K562 (cell line): Measurements from ENCODE around the gene AK5. TPM values are rescaled to one million over a fixed set of nuclear protein-coding genes. Genes with fewer than 3 reads are reported as not detected.

ENCODE experiments used
- ATAC-seq: fragments of 200-7000 bp; cut with Tn5 transposase; 3 replicates; pipeline ENCODE4 v1.9.1; 2020; ENCODE audit warnings: moderate library complexity
- BruUV-seq: library from RNA; stranded (reverse); fragments of 400-500 nt; replicated peaks from 2 replicates; lab custom pipeline; 2021; lab: Mats Ljungman, UMichigan
- CTCF ChIA-PET: fragments of 300-600 bp; formaldehyde crosslinking; extraction: SDS; loops from one replicate; lab custom pipeline; 2021; ENCODE audit warnings: low intra/inter-chr PET ratio; lab: Yijun Ruan, JAX
- POLR2A ChIA-PET: fragments of 300-600, 350-650 bp; sonication (Branson Sonifier 250); formaldehyde crosslinking; extraction: SDS; loops from one replicate; lab custom pipeline; 2021; ENCODE audit warnings: antibody characterized with exemption, inconsistent platforms; lab: Yijun Ruan, JAX
- DNase-seq, 4 experiments: peaks; one replicate each; pipeline versions ENCODE4 v3.0.0 to v3.0.0-alpha.2; 2011 to 2018; ENCODE audit warnings: low spot score in 3 of 4, mixed read lengths in 3 of 4; ENCODE audit errors: extremely low read depth in 1 of 4
- FAIRE-seq: peaks from 2 replicates; lab custom pipeline; 2011; peaks lifted over from hg19 to GRCh38; lab: Jason Lieb, UNC
- H2AFZ ChIP-seq: 2 replicates; pipeline ENCODE4 v1.6.0; 2011; ENCODE audit warnings: low read depth, low read length, control low read depth, inconsistent platforms
- H3K27ac ChIP-seq: fragments of 200-600 bp; 3 replicates; pipeline ENCODE4 v1.8.0; 2011; ENCODE audit warnings: low read depth, mild to moderate bottlenecking, control low read depth, inconsistent platforms, low read length, moderate library complexity, mixed read lengths; ENCODE audit errors: extremely low read depth
- H3K27me3 ChIP-seq, 2 experiments: fragments of 300-600 bp in 1 of 2; 2 replicates in 1 of 2; 3 replicates in 1 of 2; pipeline versions ENCODE4 v1.6.0 to v1.8.0; 2011; ENCODE audit warnings: inconsistent platforms in 2 of 2, low read length in 2 of 2, mild to moderate bottlenecking in 1 of 2, mixed read lengths in 1 of 2, moderate library complexity in 1 of 2; ENCODE audit not compliant: control insufficient read depth in 2 of 2, insufficient read depth in 2 of 2
- H3K36me3 ChIP-seq: fragments of 300-600 bp; 3 replicates; pipeline ENCODE4 v1.8.0; 2011; ENCODE audit warnings: mild to moderate bottlenecking, low read length, inconsistent platforms; ENCODE audit not compliant: control insufficient read depth, insufficient read depth
- H3K4me1 ChIP-seq, 2 experiments: fragments of 200-600 bp in 1 of 2; replicated peaks in 1 of 2; 2 replicates in 1 of 2; 3 replicates in 1 of 2; pipeline versions ENCODE4 v1.5.1 to v1.8.0; 2011; ENCODE audit warnings: inconsistent platforms in 2 of 2, low read length in 2 of 2, mild to moderate bottlenecking in 1 of 2, mixed read lengths in 1 of 2, moderate library complexity in 1 of 2; ENCODE audit not compliant: control insufficient read depth in 2 of 2, insufficient read depth in 2 of 2
- H3K4me2 ChIP-seq: 2 replicates; pipeline ENCODE4 v1.6.1; 2011; ENCODE audit warnings: low read length, control low read depth, inconsistent platforms, mixed read lengths; ENCODE audit not compliant: insufficient read depth
- H3K4me3 ChIP-seq: fragments of 200-600 bp; sonication (generic), shearing (Covaris generic); 2 replicates; pipeline ENCODE4 v1.5.1; 2016; ENCODE audit warnings: control low read depth, inconsistent platforms
- H3K79me2 ChIP-seq: fragments of 200-600 bp; 3 replicates; pipeline ENCODE4 v1.8.0; 2011; ENCODE audit warnings: low read length, inconsistent platforms; ENCODE audit not compliant: control insufficient read depth, insufficient read depth
- H3K9ac ChIP-seq, 2 experiments: 2 replicates each; pipeline versions ENCODE4 v1.6.0 to v1.6.1; 2011; ENCODE audit warnings: low read depth in 2 of 2, low read length in 2 of 2, control low read depth in 1 of 2, inconsistent platforms in 1 of 2, mild to moderate bottlenecking in 1 of 2, mixed read lengths in 1 of 2; ENCODE audit not compliant: insufficient read depth in 1 of 2
- H3K9me1 ChIP-seq: one replicate; pipeline ENCODE4 v1.6.0; 2011; ENCODE audit warnings: inconsistent platforms, mild to moderate bottlenecking, low read length, moderate library complexity; ENCODE audit not compliant: control insufficient read depth, insufficient read depth
- H3K9me3 ChIP-seq: replicated peaks from 2 replicates; pipeline ENCODE4 v1.5.1; 2011; ENCODE audit warnings: low read depth, low read length, inconsistent platforms; ENCODE audit not compliant: control insufficient read depth, insufficient read depth
- H4K20me1 ChIP-seq: replicated peaks from 2 replicates; pipeline ENCODE4 v1.6.1; 2011; ENCODE audit warnings: low read length, inconsistent platforms, mixed read lengths; ENCODE audit not compliant: control insufficient read depth, insufficient read depth
- DIDO1 ChIP-seq: fragments of 450-650 bp; IDR thresholded peaks from 2 replicates; pipeline ENCODE4 v1.6.1; 2016; ENCODE audit warnings: low read depth, missing biosample characterization, missing genetic modification characterization
- NFATC3 ChIP-seq: fragments of 450-650 bp; IDR thresholded peaks from 2 replicates; pipeline ENCODE4 v1.6.1; 2017; ENCODE audit warnings: mild to moderate bottlenecking
- RBM25 ChIP-seq: fragments of 200-400 bp; formaldehyde crosslinking; IDR thresholded peaks from 2 replicates; pipeline ENCODE4 v1.6.1; 2018; ENCODE audit warnings: low read length, low read depth, moderate library complexity; ENCODE audit not compliant: severe bottlenecking
- ZBED1 ChIP-seq: IDR thresholded peaks from 2 replicates; pipeline ENCODE4 v1.6.1; 2014
- ZNF253 ChIP-seq: fragments of 250-450 bp; sonication (Bioruptor Pico); conservative IDR thresholded peaks from 2 replicates; pipeline ENCODE4 v1.6.1; 2021; ENCODE audit warnings: mild to moderate bottlenecking
- ZNF586 ChIP-seq: fragments of 450-650 bp; formaldehyde crosslinking; conservative IDR thresholded peaks from 2 replicates; pipeline ENCODE4 v1.4.0; 2020; ENCODE audit warnings: mild to moderate bottlenecking, moderate library complexity
- WGBS: fragments of 100-300 bp; shearing (Covaris generic); methylation state at CpG from one replicate; pipeline ENCODE4 v1.1.6; 2016; ENCODE audit warnings: low coverage, mixed read lengths; ENCODE audit not compliant: insufficient coverage; ENCODE audit errors: missing lambda C conversion rate; 5-methylcytosine and 5-hydroxymethylcytosine counted together
- in situ Hi-C: fragments of 300-500 bp; cut with MboI; formaldehyde crosslinking; loops from 4 replicates; pipeline ENCODE4 v1.15.0; 2018; ENCODE audit warnings: inconsistent platforms, mixed read lengths
- intact Hi-C: fragments of 100-400 bp; cut with micrococcal nuclease; formaldehyde crosslinking; loops from 2 replicates; pipeline ENCODE4 v1.14.2; 2022
- polyA plus RNA-seq, 8 experiments: library from polyadenylated mRNA; depleted of rRNA in 4 of 8; stranded (reverse) in 5 of 8; unstranded in 3 of 8; fragments of >200 nt; fragmentation: Nextera tagmentation in 2 of 8; fragmentation: Illumina TruSeq in 1 of 8; extraction: Ambion mirVana in 2 of 8; extraction: Trizol in 1 of 8; gene quantifications; 2 replicates each; pipeline versions ENCODE4 v1.2.1 to v1.2.3, GENCODE V29; 2011 to 2014; ENCODE audit warnings: inconsistent platforms in 1 of 8, missing spikeins in 1 of 8
- total RNA-seq, 7 experiments: library from RNA; depleted of rRNA in 6 of 7; stranded (reverse); fragments of >200 nt in 6 of 7; fragmentation: Illumina TruSeq in 2 of 7; extraction: Trizol in 2 of 7; gene quantifications; 2 replicates each; pipeline versions ENCODE4 v1.2.1 to v1.2.3, GENCODE V29; 2011 to 2021; ENCODE audit warnings: low replicate concordance in 1 of 7

The AK5 gene
- total and polyA plus RNA-seq, 9 of the 15 experiments (the other 6 are each of a cell fraction or from before 2014, with no cell fraction given) = 0.06 TPM; not detected in 8

DNA sequence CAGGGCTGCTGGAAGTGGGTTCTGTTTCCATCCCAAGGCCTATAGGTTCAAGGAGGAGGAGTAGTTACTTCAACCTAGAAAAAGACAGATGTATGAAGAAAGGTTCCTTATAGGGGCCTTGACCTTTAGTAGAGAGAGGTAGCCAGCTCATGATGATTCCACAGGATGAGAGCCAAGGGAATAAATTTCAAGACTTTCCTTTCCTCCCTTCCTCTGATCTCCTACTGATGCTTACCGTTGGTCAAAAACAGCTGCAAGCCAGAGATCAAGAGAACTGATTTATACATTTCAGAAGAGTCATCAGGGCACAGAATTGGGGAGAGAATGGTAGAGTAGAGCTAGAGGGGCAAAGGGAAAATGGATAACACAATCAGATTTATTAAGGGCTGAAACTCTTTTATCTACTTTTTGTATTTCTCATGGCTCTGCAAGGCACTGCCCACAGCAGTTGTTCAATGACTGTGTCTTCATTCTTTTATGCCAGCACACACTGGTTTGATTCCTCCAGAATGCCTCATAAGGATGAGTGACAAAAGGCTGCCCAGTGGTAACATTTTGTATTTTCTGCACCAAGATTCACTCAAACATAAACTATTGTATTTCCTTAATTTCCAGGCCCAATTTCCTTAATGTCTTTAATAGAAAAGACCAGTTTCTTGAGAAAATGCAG lies 37.4 kb downstream of the AK5 start:
- TF ChIP-seq DIDO1 = no peak
- TF ChIP-seq NFATC3 = no peak
- no peak for TF ChIP-seq ZBED1
- no peak for TF ChIP-seq RBM25
- no peak for TF ChIP-seq ZNF253 (CRISPR knock-in tag)
- no peak for TF ChIP-seq ZNF586 (CRISPR knock-in tag)
- no peaks in the 10 kb centered on the region; a peak in 1 of 5 replicates for H3K4me1 ChIP-seq
- no peaks in the 10 kb centered on the region for H3K9me3 ChIP-seq
- H3K36me3 ChIP-seq = no peaks in the 10 kb centered on the region
- no peak overlapping the region for H2AFZ ChIP-seq
- H3K79me2 ChIP-seq = no peaks in the 10 kb centered on the region
- intact Hi-C loops = no loop called here
- H3K27me3 ChIP-seq = no peaks in the 10 kb centered on the region
- WGBS = 0% methylated on average over 1 of the region's 1 CpG
- DNase-seq (no peak), ATAC-seq (no peak), FAIRE-seq (no peak)
- no peak overlapping the region for H3K4me3 ChIP-seq
- BruUV-seq = no TSS peak
- H3K4me2 ChIP-seq = no peak overlapping the region
- ChIA-PET POLR2A (no interaction called here), CTCF (no interaction called here)
- H3K9me1 ChIP-seq = no peaks in the 10 kb centered on the region
- H4K20me1 ChIP-seq = no peaks in the 10 kb centered on the region
- H3K27ac ChIP-seq = no peak overlapping the region
- H3K9ac ChIP-seq = no peak overlapping the region
- in situ Hi-C loops = no loop called here
